ENCODE results near the gene HLA-DPA1. TPM values are rescaled to one million over a fixed set of nuclear protein-coding genes. Genes with fewer than 3 reads are reported as not detected.

Gene HLA-DPA1
- total RNA-seq, 2 donors from 2014 or later = 69.5 to 73.7 TPM

GRCh38 chr6:33049323-33050013 is 24.0 kb downstream of the HLA-DPA1 start:
- TF ChIP-seq POLR2A (IDR thresholded peaks at IDR 0.05) (no peak), POLR2AphosphoS5 (IDR thresholded peaks at IDR 0.05) (no peak), CTCF (IDR thresholded peaks at IDR 0.05) (no peak)
- 65% methylated on average over 9 of the region's 9 CpGs for WGBS
- H3K4me3 ChIP-seq = no peak overlapping the region
- no peaks in the 10 kb centered on the region for H3K9me3 ChIP-seq
- no peaks in the 10 kb centered on the region for H3K36me3 ChIP-seq
- no peak for DNase-seq (ENCODE audit: low spot score)
- H3K4me1 ChIP-seq (replicated peaks) = no peaks in the 10 kb centered on the region
- intact Hi-C loops (cut with DNase I) = no loop called here
- H3K27ac ChIP-seq = no peak overlapping the region
- H3K27me3 ChIP-seq (replicated peaks; ENCODE audit: insufficient read depth) = no peaks in the 10 kb centered on the region

GRCh38 chr6:33040157-33040556 is 33.3 kb downstream of the HLA-DPA1 start:
- TF ChIP-seq POLR2A (IDR thresholded peaks at IDR 0.05) (no peak), CTCF (IDR thresholded peaks at IDR 0.05) (no peak), POLR2AphosphoS5 (IDR thresholded peaks at IDR 0.05) (no peak)
- intact Hi-C loops (cut with DNase I) = no loop called here
- DNase-seq (ENCODE audit: low spot score) = no peak
- Histone ChIP-seq H3K4me3 (no peak overlapping the region), H3K4me1 (replicated peaks) (no peaks in the 10 kb centered on the region), H3K36me3 (no peaks in the 10 kb centered on the region), H3K27me3 (replicated peaks; ENCODE audit: insufficient read depth) (no peaks in the 10 kb centered on the region), H3K27ac (no peak overlapping the region), H3K9me3 (no peaks in the 10 kb centered on the region)
- 96% methylated on average over 2 of the region's 2 CpGs for WGBS

- Histone ChIP-seq H3K4me3 (no peak overlapping the region), H3K9me3 (no peaks in the 10 kb centered on the region), H3K27me3 (replicated peaks; ENCODE audit: insufficient read depth) (no peaks in the 10 kb centered on the region), H3K27ac (no peak overlapping the region), H3K36me3 (no peaks in the 10 kb centered on the region), H3K4me1 (replicated peaks) (no peaks in the 10 kb centered on the region)
- TF ChIP-seq POLR2AphosphoS5 (IDR thresholded peaks at IDR 0.05) (no peak), CTCF (IDR thresholded peaks at IDR 0.05) (no peak), POLR2A (IDR thresholded peaks at IDR 0.05) (no peak)
- no peak for DNase-seq (ENCODE audit: low spot score)
- intact Hi-C loops (cut with DNase I) = no loop called here
- 41% methylated on average over 1 of the region's 1 CpG for WGBS
Observed at GRCh38 chr6:33036535-33036934, 36.9 kb downstream of the HLA-DPA1 start.

GRCh38 chr6:33034554-33034953 is 38.9 kb downstream of the HLA-DPA1 start:
- Histone ChIP-seq H3K9me3 (no peaks in the 10 kb centered on the region), H3K27me3 (replicated peaks; ENCODE audit: insufficient read depth) (no peaks in the 10 kb centered on the region), H3K36me3 (no peaks in the 10 kb centered on the region), H3K4me3 (no peak overlapping the region), H3K27ac (no peak overlapping the region), H3K4me1 (replicated peaks) (no peaks in the 10 kb centered on the region)
- no peak for DNase-seq (ENCODE audit: low spot score)
- TF ChIP-seq POLR2AphosphoS5 (IDR thresholded peaks at IDR 0.05) (no peak), CTCF (IDR thresholded peaks at IDR 0.05) (no peak), POLR2A (IDR thresholded peaks at IDR 0.05) (no peak)
- 100% methylated on average over 1 of the region's 1 CpG for WGBS
- intact Hi-C loops (cut with DNase I) = no loop called here

GRCh38 chr6:33030245-33030644 is 43.2 kb downstream of the HLA-DPA1 start:
- 61% methylated on average over 3 of the region's 3 CpGs for WGBS
- H3K9me3 ChIP-seq = no peaks in the 10 kb centered on the region
- H3K27ac ChIP-seq = no peak overlapping the region
- H3K36me3 ChIP-seq = no peaks in the 10 kb centered on the region
- no peaks in the 10 kb centered on the region for H3K4me1 ChIP-seq (replicated peaks)
- TF ChIP-seq CTCF (IDR thresholded peaks at IDR 0.05) (no peak), POLR2AphosphoS5 (IDR thresholded peaks at IDR 0.05) (no peak), POLR2A (IDR thresholded peaks at IDR 0.05) (no peak)
- no peak overlapping the region for H3K4me3 ChIP-seq
- intact Hi-C loops (cut with DNase I) = no loop called here
- no peak for DNase-seq (ENCODE audit: low spot score)
- no peaks in the 10 kb centered on the region for H3K27me3 ChIP-seq (replicated peaks; ENCODE audit: insufficient read depth)
